Breast epithelium (tissue), 3 donors: ENCODE measurements around the gene KLRC3.

ENCODE experiments used
- CTCF ChIP-seq, 3 donors: fragments of 450-650 bp; IDR thresholded peaks; one replicate each; pipeline ENCODE4 v1.5.1; 2016 to 2017; ENCODE audit warnings: antibody characterized with exemption in 3 of 3, mild to moderate bottlenecking in 3 of 3, moderate library complexity in 3 of 3
- POLR2A ChIP-seq: fragments of 450-650 bp; IDR thresholded peaks from one replicate; pipeline ENCODE4 v1.6.1; 2016; ENCODE audit warnings: antibody characterized with exemption, mild to moderate bottlenecking, moderate library complexity
- POLR2AphosphoS5 ChIP-seq, 3 donors: sonication (generic); formaldehyde crosslinking; IDR thresholded peaks; one replicate each; pipeline ENCODE4 v1.6.1; 2017; ENCODE audit warnings: antibody characterized with exemption in 3 of 3

DNA sequence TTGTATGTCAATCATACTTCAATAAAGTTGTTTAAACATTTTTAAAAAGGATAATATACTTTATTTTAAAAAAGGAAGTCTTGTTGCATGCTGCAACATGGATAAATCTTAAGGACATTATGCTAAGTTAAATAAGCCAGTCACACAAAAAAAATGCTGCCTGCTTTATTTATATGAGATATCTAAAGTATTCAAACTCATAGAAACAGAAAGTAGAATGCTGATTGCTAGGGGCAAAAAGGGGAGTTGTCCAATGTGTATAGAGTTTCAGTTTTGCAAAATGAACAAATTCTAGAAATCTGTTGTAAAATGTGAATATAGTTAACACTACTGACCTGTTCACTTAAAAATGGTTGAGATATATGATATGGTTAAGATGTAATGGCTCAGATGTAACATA is 19.6 kb downstream of the KLRC3 start:
- TF ChIP-seq CTCF (IDR thresholded peaks at IDR 0.05) (no peak), POLR2A (no peak), POLR2AphosphoS5 (IDR thresholded peaks at IDR 0.05) (no peak)
